Gastrocnemius medialis (tissue), 4 donors: Measurements from ENCODE around the gene BANP. TPM values are rescaled to one million over a fixed set of nuclear protein-coding genes. Genes with fewer than 3 reads are reported as not detected.
"Not testable (repeated sequence)": the region's sequence is repeated elsewhere in the genome, so short reads cannot be mapped to it uniquely, and the experiment has no call there.

Experiments
- ATAC-seq, 2 donors: fragments of 150-250 bp; one replicate each; pipeline ENCODE4 v1.9.1; 2016
- DNase-seq, 2 donors: peaks; one replicate each; pipeline ENCODE4 v3.0.0-alpha.2; 2019
- H3K27ac ChIP-seq, 4 donors: fragments of 200-600 bp; sonication (generic); 1 replicate in 1 of 4; 2 replicates in 3 of 4; pipeline ENCODE4 v1.5.1; 2016 to 2018; ENCODE audit warnings: mild to moderate bottlenecking in 2 of 4, moderate library complexity in 1 of 4
- H3K27me3 ChIP-seq, 3 donors: fragments of 200-600 bp; sonication (generic) in 2 of 3; 1 replicate in 1 of 3; 2 replicates in 2 of 3; pipeline versions ENCODE4 v1.5.1 to v1.6.0; 2016 to 2019; ENCODE audit warnings: mild to moderate bottlenecking in 1 of 3, moderate library complexity in 1 of 3
- H3K36me3 ChIP-seq, 2 donors: fragments of 200-600 bp; sonication (generic) in 1 of 2; one replicate each; pipeline ENCODE4 v1.5.1; 2017 to 2018
- H3K4me1 ChIP-seq, 2 donors: fragments of 200-600 bp; sonication (generic) in 1 of 2; one replicate each; pipeline ENCODE4 v1.5.1; 2016 to 2017; ENCODE audit warnings: mild to moderate bottlenecking in 2 of 2
- H3K4me3 ChIP-seq, 4 donors: fragments of 200-600 bp; sonication (generic) in 3 of 4; 1 replicate in 1 of 4; 2 replicates in 3 of 4; pipeline ENCODE4 v1.5.1; 2016 to 2019; ENCODE audit warnings: mild to moderate bottlenecking in 2 of 4
- H3K9me3 ChIP-seq, 3 donors: fragments of 200-600 bp; sonication (generic) in 2 of 3; 1 replicate in 1 of 3; 2 replicates in 2 of 3; pipeline ENCODE4 v1.5.1; 2016 to 2019
- CTCF ChIP-seq, 5 experiments: fragments of 450-650 bp in 3 of 5; fragments of 200-600 bp in 2 of 5; sonication (generic) in 2 of 5; IDR thresholded peaks in 4 of 5; conservative IDR thresholded peaks in 1 of 5; 1 replicate in 4 of 5; 2 replicates in 1 of 5; pipeline ENCODE4 v1.5.1; 2016 to 2019; ENCODE audit warnings: antibody characterized with exemption in 5 of 5, mild to moderate bottlenecking in 3 of 5, moderate library complexity in 3 of 5
- POLR2A ChIP-seq, 2 donors: fragments of 450-650 bp; IDR thresholded peaks; one replicate each; pipeline ENCODE4 v1.6.1; 2017; ENCODE audit warnings: antibody characterized with exemption in 2 of 2, mild to moderate bottlenecking in 2 of 2, moderate library complexity in 2 of 2
- in situ Hi-C, 4 donors: fragments of 200-750 bp; cut with MboI; loops; one replicate each; pipeline versions ENCODE4 v1.15.0 to v1.8.0; 2017; ENCODE audit warnings: low sequenced_read_pairs in 4 of 4
- intact Hi-C: fragments of 100-400 bp; cut with DNase I; formaldehyde crosslinking; loops from one replicate; pipeline ENCODE4 v1.15.1; 2023; ENCODE audit warnings: low total_unique reads
- total RNA-seq, 4 donors: library from RNA; depleted of rRNA; stranded (reverse); fragments of >200 nt; gene quantifications; one replicate each; pipeline versions ENCODE4 v1.1.0 to v1.2.3, GENCODE V29; 2016

Gene BANP
- total RNA-seq, 4 donors from 2014 or later = 7.0 to 20.6 (median 16.1) TPM

- H3K4me1 ChIP-seq = peaks cover 11 to 17% of the 10 kb centered on the region in 2 donors
- H3K36me3 ChIP-seq, H3K9me3 ChIP-seq, in situ Hi-C loops, H3K27me3 ChIP-seq, H3K4me3 ChIP-seq: not testable (repeated sequence)
- ATAC-seq (peak; percentile 96), DNase-seq (peak; percentile 91 to 96)
- peak overlapping the region; percentile 88 to 96 (median 90) for H3K27ac ChIP-seq
- intact Hi-C loops = loop anchor here (2.0 kb wide), 1 partner anchor 40 kb away; the partner anchor contains the start of gene BANP
- TF ChIP-seq POLR2A (IDR thresholded peaks at IDR 0.05) = peak in 1 of 2 donors; percentile 54
Observed at GRCh38 chr16:87911106-87911763, 40.0 kb upstream of the BANP start.

GRCh38 chr16:87912691-87913090, 38.5 kb upstream of the BANP start:
- ATAC-seq, H3K36me3 ChIP-seq, intact Hi-C loops, H3K27me3 ChIP-seq, in situ Hi-C loops, DNase-seq, H3K4me3 ChIP-seq, H3K9me3 ChIP-seq: not testable (repeated sequence)
- H3K27ac ChIP-seq = peak overlapping the region in 2 of 4 donors; percentile 88 to 96
- H3K4me1 ChIP-seq = peaks cover 11 to 18% of the 10 kb centered on the region in 2 donors

- H3K4me3 ChIP-seq, H3K9me3 ChIP-seq, DNase-seq, H3K36me3 ChIP-seq, in situ Hi-C loops, intact Hi-C loops, H3K27ac ChIP-seq, H3K27me3 ChIP-seq, ATAC-seq: not testable (repeated sequence)
- H3K4me1 ChIP-seq = peaks cover 24 to 32% of the 10 kb centered on the region in 2 donors
Observed at GRCh38 chr16:87914021-87914725, 37.1 kb upstream of the BANP start.

GRCh38 chr16:87914812-87915211, 36.4 kb upstream of the BANP start:
- H3K36me3 ChIP-seq = no peaks in the 10 kb centered on the region
- H3K4me3 ChIP-seq = no peak overlapping the region
- H3K27me3 ChIP-seq = no peaks in the 10 kb centered on the region
- peaks cover 24 to 32% of the 10 kb centered on the region in 2 donors for H3K4me1 ChIP-seq
- ATAC-seq (no peak), DNase-seq (no peak)
- no peak overlapping the region for H3K27ac ChIP-seq
- intact Hi-C loops (no loop called here), in situ Hi-C loops (no loop called here)
- TF ChIP-seq POLR2A (IDR thresholded peaks at IDR 0.05) (no peak), CTCF (IDR thresholded peaks at IDR 0.05 in 4 of 5, conservative IDR thresholded peaks at IDR 0.05 in 1 of 5) (no peak)
- no peaks in the 10 kb centered on the region for H3K9me3 ChIP-seq

GRCh38 chr16:87917503-87917902, 33.7 kb upstream of the BANP start:
- Histone ChIP-seq H3K27me3 (no peaks in the 10 kb centered on the region), H3K9me3 (no peaks in the 10 kb centered on the region), H3K4me3 (no peak overlapping the region), H3K36me3 (no peaks in the 10 kb centered on the region), H3K27ac (peak overlapping the region in 2 of 4 donors; percentile 79 to 86), H3K4me1 (peaks cover 13 to 15% of the 10 kb centered on the region in 2 donors)
- TF ChIP-seq CTCF (IDR thresholded peaks at IDR 0.05 in 4 of 5, conservative IDR thresholded peaks at IDR 0.05 in 1 of 5) (no peak), POLR2A (IDR thresholded peaks at IDR 0.05) (no peak)
- in situ Hi-C loops (no loop called here), intact Hi-C loops (no loop called here)
- ATAC-seq (no peak), DNase-seq (no peak)

GRCh38 chr16:87918338-87918737, 32.9 kb upstream of the BANP start:
- Histone ChIP-seq H3K4me1 (peaks cover 13 to 15% of the 10 kb centered on the region in 2 donors), H3K36me3 (no peaks in the 10 kb centered on the region), H3K27me3 (no peaks in the 10 kb centered on the region), H3K27ac (peak overlapping the region; percentile 79 to 86 (median 81)), H3K9me3 (no peaks in the 10 kb centered on the region), H3K4me3 (peak overlapping the region; percentile 19 to 52 (median 33))
- intact Hi-C loops = no loop called here
- peak; percentile 80 to 91 for DNase-seq
- no peak for TF ChIP-seq POLR2A (IDR thresholded peaks at IDR 0.05)
- TF ChIP-seq CTCF (IDR thresholded peaks at IDR 0.05 in 4 of 5, conservative IDR thresholded peaks at IDR 0.05 in 1 of 5) = no peak
- ATAC-seq = peak; percentile 94 to 97
- in situ Hi-C loops = no loop called here
